ENCODE data around the gene TRPT1. TPM values are rescaled to one million over a fixed set of nuclear protein-coding genes. Genes with fewer than 3 reads are reported as not detected.
"Not testable (repeated sequence)": the region's sequence is repeated elsewhere in the genome, so short reads cannot be mapped to it uniquely, and the experiment has no call there.

Gene TRPT1
- total RNA-seq, 1 donor from 2014 or later: 10.6 TPM

DNA sequence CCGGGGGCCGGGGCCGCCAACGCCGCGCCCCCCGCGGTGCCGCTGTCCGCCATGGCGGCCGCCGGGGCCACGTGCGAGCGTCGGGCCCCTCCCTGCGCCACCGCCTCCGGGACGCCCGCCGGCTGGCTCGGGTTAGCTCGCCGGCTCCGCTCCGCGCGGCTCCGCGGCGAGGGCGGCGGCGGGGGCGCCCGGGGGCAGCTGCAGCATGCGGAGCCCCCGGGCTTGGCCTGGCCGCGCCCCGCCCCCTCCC, 20.6 kb upstream of the TRPT1 start:
- not testable (repeated sequence) for FAIRE-seq; DNase-seq (ENCODE audit: low spot score in 2 of 2)

GRCh38 chr11:64245797-64246620, 20.0 kb upstream of the TRPT1 start:
- DNase-seq (ENCODE audit: low spot score in 2 of 2) (peak in 1 of 2 donors; percentile 75), FAIRE-seq (no peak)

GRCh38 chr11:64245401-64245796, 19.4 kb upstream of the TRPT1 start:
- FAIRE-seq (no peak), DNase-seq (ENCODE audit: low spot score in 2 of 2) (no peak)

DNA sequence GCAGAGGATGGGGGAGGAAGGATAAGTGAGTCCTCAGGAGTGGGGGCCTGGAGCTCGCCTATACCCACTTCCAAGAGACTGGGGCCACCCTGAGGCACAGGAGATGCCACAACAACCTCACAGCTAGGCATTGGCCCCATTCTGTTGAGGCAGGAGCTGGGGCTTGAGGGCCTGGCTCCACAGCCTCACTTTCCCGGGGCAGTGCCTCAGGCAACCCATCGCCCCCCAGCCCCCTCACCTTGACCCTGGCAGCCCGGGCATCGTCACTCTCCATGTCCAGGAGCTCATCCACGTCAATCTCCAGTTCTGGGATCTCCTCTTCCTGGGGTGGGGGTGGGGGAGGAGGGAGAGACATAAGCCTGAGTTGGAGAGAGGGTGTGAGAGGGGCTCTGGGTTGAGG, 19.0 kb upstream of the TRPT1 start:
- DNase-seq (ENCODE audit: low spot score in 2 of 2): no peak
- FAIRE-seq: no peak

- FAIRE-seq (no peak), DNase-seq (ENCODE audit: low spot score in 2 of 2) (no peak)
These were observed 18.1 kb upstream of the TRPT1 start for GRCh38 chr11:64244107-64244506.

GRCh38 chr11:64243236-64243854, 17.4 kb upstream of the TRPT1 start:
- FAIRE-seq (no peak), DNase-seq (ENCODE audit: low spot score in 2 of 2) (no peak)

GRCh38 chr11:64241491-64242374, 15.7 kb upstream of the TRPT1 start:
- FAIRE-seq (no peak), DNase-seq (ENCODE audit: low spot score in 2 of 2) (no peak)

- FAIRE-seq: no peak
- peak; percentile 98 to 99 for DNase-seq (ENCODE audit: low spot score in 2 of 2)
These were observed 15.2 kb upstream of the TRPT1 start for GRCh38 chr11:64241241-64241490.

GRCh38 chr11:64240435-64241240, 14.7 kb upstream of the TRPT1 start, which contains the start of gene FKBP2:
FKBP2 (plus strand) TSS chr11:64241095; CDS start chr11:64242388, 1,293 bp downstream.
- FAIRE-seq (no peak), DNase-seq (ENCODE audit: low spot score in 2 of 2) (peak; percentile 96 to 97)

DNA sequence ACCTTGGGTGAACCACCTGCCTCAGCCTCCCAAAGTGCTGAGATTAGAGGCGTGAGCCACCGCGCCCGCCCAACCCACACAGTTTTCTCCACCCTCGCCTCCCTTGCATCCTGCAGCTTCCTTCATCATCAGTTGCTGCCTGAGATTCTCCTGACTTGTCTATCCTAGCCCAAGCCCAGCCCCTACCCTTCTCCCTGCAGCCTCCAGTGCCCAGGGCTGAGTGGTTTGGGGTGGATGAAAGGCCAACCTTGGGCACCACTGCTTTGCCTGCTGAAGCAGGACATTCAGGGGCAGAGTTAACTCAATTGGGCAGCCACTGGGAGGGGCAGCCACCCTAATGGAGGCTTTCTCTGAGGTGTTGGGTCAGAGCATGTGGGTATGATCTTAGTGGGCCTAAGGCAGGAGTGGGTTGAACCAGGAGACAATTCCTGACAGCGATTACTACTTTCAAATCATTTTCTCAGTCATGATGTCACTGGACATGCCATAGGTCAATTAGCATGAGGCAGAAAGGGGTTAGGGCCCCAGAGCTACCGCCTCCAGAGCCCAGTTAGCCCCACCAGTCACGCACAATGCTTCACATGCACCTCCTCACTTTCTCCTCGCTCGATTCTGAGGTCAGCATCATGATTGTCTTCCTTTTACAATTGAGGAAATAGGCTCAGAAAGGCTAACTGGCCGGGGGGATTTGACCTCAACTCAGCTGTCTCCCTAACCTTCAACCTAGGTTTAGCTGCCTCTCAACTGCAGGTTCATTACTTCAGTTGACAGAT, 13.9 kb upstream of the TRPT1 start:
- FAIRE-seq (no peak), DNase-seq (ENCODE audit: low spot score in 2 of 2) (no peak)

DNA sequence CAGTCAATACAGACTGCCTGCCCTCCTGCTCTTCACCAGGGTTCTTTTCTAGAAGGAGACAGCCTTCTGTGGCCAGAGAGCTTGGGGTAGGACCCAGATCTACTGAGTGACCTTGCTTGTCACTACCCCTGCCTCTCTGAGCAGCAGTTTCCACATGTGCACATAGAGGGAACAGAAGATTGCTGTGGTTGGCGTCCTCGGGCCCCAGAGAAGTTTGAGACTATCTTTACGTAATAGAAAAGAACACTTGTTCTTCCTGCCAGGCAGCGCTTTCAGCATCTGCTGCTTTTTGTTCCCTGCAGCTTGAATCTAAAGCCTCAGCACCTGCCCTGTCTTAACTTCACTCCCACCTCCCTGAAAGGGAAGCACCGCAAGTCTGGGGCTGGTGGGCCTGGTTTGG, 13.0 kb upstream of the TRPT1 start:
- FAIRE-seq (no peak), DNase-seq (ENCODE audit: low spot score in 2 of 2) (no peak)

GRCh38 chr11:64238076-64238475, 12.1 kb upstream of the TRPT1 start:
- DNase-seq (ENCODE audit: low spot score in 2 of 2) (no peak), FAIRE-seq (no peak)

GRCh38 chr11:64237484-64237951, 11.5 kb upstream of the TRPT1 start:
- DNase-seq (ENCODE audit: low spot score in 2 of 2): no peak
- FAIRE-seq: no peak

- no peak for FAIRE-seq
These were observed 9.6 kb upstream of the TRPT1 start for GRCh38 chr11:64235437-64236161.

GRCh38 chr11:64234647-64235379, 8.8 kb upstream of the TRPT1 start:
- DNase-seq (ENCODE audit: low spot score in 2 of 2) (no peak), FAIRE-seq (no peak)

More at GRCh38 chr11:64235437-64236161, 9.6 kb upstream of the TRPT1 start:
- no peak for DNase-seq (ENCODE audit: low spot score in 2 of 2)

DNA sequence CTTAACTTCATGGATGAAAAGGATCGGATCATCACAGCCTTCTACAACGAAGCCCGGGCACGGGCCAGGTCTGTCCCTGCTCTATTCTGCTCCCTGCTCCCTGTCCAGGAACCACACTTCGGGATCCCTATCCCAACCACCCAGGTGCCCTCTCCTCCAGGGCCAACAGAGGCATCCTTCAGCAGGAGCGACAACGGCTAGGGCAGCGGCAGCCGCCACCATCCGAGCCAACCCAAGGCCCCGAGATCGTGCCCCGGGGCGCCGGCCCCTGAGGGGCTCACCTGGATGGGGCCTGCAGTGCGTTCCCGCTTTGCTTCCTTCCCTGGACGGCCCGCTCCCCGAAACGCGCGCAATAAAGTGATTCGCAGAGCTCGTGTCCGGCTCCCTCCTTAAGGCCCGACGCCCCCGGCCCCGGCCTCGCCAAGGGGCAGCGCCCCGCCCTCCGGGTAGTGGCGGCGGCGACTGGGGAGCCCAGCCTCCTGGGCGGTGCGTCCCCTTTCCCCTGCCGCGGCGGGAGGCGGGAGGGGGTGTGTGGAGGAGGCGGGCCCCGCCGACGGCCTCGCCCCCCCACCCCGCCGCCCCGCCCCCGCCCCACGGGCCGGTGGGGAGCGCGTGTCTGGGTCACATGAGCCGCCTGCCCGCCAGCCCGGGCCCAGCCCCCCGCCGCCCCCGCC, 8.1 kb upstream of the TRPT1 start, which contains the start of gene VEGFB:
Gene VEGFB, plus strand, starts transcription at position 672 of the 674 bp plus-strand sequence. CDS start 250 bp downstream, outside the sequence.
- no peak for FAIRE-seq
- peak; percentile 87 to 88 for DNase-seq (ENCODE audit: low spot score in 2 of 2)

- FAIRE-seq (no peak), DNase-seq (ENCODE audit: low spot score in 2 of 2) (no peak)
These were observed 7.0 kb upstream of the TRPT1 start for GRCh38 chr11:64232967-64233315.

Data from frontal cortex (tissue), 4 donors.